HCEC 1CT (cell line): ENCODE measurements around the gene CSF2RB.
"Not testable (repeated sequence)": the region's sequence is repeated elsewhere in the genome, so short reads cannot be mapped to it uniquely, and the experiment has no call there.

Source experiments
- DNase-seq: peaks from one replicate; pipeline ENCODE4 v3.0.0-alpha.2; 2017

The CSF2RB gene

GRCh38 chr22:36976606-36977005 lies 63.2 kb downstream of the CSF2RB start:
- DNase-seq = no peak

- DNase-seq = peak; percentile 19
Observed at GRCh38 chr22:36977401-36977861, 64.0 kb downstream of the CSF2RB start.

- DNase-seq = peak; percentile 73
Observed at GRCh38 chr22:36977947-36978660, 64.7 kb downstream of the CSF2RB start.

GRCh38 chr22:36979016-36979910 lies 65.8 kb downstream of the CSF2RB start:
- DNase-seq = no peak

- no peak for DNase-seq
Observed at GRCh38 chr22:36981247-36981775, 67.9 kb downstream of the CSF2RB start.

GRCh38 chr22:36982136-36982535 lies 68.7 kb downstream of the CSF2RB start:
- DNase-seq = no peak

- no peak for DNase-seq
Observed at GRCh38 chr22:36985211-36985889, 71.9 kb downstream of the CSF2RB start.

- DNase-seq = peak; percentile 5
Observed at GRCh38 chr22:36986242-36986821, 72.9 kb downstream of the CSF2RB start.

GRCh38 chr22:36988075-36988832 lies 74.8 kb downstream of the CSF2RB start:
- DNase-seq = no peak

GRCh38 chr22:36989012-36989411 lies 75.6 kb downstream of the CSF2RB start:
- DNase-seq = not testable (repeated sequence)
